GM15510 (cell line): ENCODE data around the gene EEF2K.

Experiments
- POLR2A ChIP-seq: IDR thresholded peaks from 3 replicates; pipeline ENCODE4 v1.6.1; 2011; ENCODE audit warnings: borderline replicate concordance; ENCODE audit not compliant: insufficient read length; ENCODE audit errors: extremely low read depth

Gene EEF2K

DNA sequence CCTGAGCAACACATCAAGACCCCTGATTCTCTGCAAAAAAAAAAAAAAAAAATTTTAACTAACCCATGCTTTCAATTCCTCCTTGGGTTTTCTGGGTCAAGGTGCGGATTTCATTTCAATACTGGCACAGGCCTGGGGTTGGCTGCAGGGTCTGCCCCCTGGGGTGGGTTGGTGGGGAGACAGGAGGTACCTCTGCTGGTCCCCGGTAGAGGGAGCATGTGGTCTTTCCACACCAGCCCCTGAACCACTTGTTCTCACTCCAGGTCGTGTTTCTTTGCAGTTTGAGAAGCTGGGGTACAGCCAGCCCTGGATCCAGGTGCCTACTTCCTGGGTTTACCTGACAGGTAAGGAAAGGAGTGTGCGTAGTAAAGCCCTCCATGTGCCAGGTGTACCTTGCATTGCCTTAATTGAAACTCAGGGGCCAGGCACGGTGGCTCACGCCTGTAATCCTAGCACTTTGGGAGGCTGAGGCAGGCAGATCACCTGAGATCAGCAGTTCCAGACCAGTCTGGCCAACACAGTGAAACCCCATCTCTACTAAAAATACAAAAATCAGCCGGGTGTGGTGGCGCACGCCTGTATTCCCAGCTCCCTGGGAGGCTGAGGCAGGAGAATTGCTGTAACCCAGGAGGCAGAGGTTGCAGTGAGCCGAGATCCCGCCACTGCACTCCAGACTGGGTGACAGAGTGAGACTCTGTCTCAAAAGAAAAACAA is 22.0 kb upstream of the EEF2K start:
- TF ChIP-seq POLR2A: no peak

DNA sequence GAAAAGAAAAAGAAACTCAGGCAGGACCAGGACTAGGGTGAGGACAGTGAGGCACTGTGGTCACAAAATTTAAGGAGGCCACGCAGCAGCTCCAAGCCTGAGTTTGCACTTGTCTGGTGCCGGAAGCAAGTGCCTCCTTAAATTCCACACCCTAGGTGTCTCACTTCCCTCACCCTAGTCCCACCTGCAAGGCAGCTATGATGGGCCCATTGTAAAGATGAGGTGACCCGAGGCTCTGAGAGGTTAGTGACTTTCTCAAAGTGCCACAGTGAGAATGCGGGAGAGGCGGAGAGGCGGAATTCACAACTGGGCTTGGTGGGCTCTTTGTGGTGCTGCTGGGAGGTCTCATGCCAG is 21.5 kb upstream of the EEF2K start:
- no peak for TF ChIP-seq POLR2A

DNA sequence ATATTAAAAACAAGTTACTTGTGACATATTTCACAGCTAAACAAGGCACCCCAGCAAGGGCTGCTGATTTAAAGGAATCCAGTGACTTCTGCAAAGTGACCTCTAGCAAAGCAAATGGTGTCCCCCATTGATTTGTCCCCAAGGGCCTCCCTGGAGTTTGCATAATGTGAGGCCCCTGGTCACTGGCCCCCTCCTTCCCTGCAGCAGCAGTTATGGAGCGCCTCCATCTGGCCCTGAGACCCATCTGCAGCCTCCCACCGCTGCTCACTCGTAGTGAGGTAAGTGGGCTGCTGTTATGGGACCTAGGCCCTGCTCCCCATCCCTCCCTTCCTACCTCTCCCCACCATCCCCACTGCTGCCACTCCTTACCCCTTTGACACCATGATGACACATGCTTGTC is 19.6 kb upstream of the EEF2K start:
- no peak for TF ChIP-seq POLR2A

DNA sequence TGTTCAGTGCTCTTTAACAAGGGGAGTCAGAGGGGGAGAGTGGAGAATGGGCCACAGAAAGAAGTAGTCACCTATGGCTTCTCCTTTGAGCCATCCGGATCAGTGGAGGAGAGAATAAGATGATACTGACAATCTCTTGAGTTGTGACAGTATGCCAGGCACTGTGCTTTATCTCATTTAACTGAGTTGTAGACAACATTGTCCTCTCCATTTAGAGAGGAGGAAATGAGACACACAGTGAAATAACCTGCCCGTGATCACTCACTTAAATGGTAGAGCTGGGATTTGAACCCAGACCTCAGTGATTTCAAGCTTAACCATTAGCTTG is 17.8 kb upstream of the EEF2K start:
- TF ChIP-seq POLR2A: no peak

DNA sequence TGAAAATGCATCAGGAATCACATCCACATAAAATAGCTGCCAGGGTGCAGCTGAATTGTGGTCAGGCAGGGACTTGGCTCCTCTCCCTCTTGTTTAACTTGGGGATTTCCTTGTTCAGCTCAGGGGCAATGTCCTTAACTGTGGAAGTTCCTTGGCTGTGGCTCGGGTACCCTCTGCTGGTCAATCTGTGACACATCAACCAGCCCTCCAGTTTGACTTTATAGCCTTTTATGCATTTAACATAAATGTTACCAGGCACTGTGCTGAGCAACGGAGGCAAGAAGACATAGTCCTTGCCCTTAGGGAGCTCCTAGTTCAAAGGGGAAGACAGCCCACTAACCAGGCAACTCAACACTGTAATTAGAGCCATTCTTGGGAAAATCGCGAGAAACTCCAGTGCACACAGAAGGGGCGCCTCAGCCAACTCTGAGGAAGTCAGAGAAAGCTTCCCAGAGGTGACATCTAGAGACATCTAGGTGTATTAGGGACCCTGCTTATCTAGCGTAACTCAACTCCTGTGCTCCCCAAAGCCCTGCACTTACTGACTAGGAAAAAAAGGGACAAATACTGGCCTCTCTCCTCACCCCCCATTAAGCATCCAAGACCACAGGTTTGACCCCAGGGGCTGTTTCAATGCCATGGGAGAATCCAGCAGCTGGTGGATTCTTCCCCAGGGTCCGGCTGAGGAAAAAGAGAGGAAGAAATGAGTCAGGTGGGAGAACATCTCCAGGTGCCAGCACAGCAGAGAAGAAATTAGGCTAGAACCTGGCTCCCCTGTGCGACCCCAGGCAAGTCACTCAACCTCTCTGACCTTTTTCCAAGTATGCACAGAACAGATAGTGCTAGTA is 17.3 kb upstream of the EEF2K start:
- no peak for TF ChIP-seq POLR2A

DNA sequence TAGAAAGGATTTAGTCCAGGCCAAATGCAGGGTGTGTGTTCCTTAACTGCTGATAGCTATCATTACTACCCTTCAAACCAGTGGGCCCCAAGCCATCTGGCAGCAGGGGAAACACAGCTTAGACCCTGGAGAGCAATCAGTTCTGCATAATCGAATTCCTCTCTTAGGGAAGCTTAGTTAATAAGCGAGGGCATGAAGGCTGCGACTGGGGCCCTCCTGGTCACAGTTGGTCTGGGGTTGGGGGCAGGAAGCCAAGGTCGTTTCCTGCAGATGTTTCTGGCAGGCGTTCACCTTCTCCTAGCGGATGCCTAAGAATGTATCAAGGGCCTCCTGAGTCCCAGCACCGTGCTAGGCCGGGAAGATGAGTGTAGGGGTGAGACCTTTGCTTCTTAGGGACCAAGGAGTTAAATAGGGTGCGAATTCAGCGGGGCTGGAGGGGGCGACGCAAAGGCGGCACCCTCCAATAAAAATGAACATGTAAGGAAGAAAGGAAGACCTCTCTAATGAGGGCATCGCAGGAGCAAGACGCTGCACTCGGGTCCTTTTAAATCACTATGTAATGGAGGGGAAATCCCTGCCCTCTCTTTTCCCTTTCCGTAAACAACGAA is 16.5 kb upstream of the EEF2K start:
- no peak for TF ChIP-seq POLR2A

DNA sequence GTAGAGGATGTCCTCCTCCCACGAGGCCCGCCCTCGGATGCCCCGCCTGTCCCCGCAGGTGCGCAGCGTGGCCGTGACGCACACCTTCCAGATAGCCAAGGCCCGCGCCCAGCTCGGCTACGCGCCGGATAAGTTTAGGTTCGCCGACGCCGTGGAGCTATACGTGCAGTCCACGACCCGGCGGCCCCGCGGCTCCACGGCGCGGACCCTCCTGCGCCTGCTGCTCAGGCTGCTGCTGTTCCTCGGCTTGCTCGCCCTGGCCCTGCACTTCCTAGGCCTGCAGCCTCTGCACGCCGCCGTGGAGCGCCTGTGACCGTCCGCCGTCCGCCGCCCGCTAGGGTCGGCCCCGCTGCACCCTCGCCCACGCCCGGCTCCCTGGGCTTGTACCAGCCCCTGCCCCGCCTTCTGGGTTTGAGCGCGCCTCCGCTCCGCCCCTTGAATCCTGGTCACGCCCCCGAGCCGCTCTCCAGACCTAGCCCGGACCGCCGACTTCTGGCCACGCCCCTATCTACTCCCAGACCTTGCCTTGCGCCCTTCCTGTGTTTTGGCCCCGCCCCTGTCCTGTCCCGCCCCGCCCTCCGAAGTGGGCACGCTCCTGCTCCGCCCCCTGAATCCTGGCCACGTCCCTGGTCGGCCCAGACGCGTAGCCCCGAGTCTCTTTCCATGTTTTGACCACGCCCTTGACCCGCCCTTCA is 15.8 kb upstream of the EEF2K start:
- peak; percentile 82 for TF ChIP-seq POLR2A

DNA sequence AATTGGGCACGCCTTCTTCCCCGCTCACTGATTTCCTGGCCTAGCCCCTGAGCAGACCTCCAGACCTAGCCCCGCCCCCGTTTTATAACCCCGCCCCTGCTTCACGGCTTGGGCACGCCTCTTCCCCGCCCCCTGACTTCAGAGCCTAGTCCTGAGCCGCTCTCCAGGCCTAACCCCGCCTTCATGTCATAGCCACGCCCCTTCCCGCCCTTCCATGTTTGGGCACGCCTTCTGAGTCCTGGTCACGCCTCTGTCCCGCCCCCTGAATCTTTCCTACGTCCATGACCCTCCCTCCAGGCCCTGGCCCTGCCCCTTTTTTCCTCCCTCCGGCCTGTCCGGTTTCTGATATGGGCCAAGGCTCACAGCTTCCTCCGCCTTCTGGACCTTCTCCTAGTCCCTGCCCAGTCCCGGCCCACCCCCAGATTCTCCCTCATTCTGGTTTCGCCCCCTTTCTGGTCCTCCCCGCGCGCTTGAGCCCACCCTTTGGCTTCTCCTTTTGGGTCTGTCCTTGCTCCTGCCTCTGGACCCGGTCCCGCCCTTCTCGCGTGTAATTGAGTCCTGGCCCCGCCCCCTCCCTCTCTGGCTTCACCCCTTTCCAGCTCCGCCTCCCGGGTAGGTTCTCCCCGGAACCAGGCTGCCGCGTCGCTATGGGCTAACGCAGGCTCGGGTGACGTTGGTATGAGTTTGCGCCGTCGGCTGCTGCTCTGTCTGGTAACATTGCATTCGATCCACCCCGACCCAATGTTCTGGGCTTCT is 15.1 kb upstream of the EEF2K start:
- peak; percentile 68 for TF ChIP-seq POLR2A

DNA sequence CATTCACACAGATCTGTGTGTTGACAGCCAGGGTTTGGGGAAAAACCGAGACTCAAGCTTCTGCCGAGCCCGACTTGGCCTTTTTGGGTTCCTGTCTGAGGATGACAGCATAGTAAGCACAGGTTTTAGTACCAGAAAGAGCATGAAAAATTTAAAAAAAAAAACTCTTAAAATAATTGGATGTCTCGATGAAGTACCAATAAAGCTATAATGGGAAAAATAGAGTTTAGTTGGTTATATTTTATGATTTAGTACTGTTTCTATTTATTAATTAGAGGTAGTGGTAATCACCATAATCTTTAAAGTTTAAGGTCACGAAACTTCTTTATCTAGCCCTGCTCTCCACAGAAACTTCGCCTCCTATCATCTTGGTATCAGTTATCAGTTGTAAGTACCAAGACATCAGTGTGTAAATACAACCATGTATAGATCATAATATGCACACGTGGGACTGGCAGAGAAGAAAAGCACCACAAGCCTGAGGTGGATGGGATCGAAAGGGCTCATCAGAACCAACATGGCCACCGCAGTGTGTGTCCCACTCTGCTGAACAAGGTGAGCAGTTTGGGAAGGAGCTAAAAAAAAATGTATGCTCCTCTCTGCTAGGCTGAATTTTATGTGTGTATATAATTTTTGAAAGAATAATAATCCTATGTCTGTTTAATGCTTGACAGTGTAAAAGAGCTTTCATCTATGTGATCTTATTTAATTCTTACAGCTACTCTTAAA is 14.4 kb upstream of the EEF2K start:
- TF ChIP-seq POLR2A: no peak

DNA sequence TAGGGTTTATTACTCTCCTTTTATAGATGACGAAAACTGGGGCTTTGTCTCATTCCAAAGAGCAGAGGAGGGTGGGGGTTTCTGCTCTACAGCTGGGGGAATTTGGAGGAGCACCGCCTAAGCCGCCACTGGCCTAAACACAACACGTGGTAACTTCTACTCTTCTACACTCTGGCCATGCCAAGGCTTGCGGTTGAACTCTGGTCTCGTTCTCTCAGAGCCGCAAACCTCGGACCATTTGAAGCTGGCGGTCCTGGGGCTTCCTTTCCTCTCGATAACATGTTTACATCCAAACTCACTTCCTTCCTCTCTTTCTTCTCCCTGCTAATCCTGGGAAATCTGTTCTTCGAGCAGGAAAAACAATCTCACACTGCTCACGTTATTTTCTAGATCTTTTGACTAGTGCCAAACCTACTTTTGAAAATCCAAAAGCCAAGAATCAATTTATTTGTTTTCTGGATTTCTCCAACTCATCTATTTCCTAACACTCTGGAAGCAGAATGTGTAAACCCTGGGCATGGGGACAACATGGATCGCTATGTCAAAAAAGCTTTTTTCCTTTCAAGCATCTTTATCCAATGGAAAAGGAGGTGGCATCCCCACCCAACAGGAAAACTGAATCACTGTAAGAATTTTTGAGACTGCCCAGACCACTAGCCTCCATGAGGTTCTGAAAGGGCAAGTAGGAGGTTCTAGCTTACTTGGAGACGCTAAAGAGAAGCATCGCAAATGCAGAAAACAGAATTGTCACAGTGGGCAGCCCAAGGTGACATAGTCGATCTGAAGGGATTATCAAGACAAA is 13.6 kb upstream of the EEF2K start:
- TF ChIP-seq POLR2A: peak; percentile 31

DNA sequence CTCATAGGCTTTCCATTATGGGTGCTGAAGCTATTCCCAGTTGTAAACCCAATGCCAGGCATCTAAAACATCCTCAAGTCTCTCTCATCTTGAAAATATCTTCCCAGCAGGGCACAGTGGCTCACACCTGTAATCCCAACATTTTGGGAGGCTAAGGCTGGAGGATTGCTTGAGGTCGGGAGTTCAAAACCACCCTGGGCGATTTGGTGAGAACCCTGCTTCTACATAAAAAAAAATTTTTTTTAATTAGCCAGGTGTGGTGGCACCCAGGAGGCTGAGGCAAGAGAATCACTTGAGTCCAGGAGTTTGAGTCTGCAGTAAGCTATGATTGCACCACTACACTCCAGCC is 13.0 kb upstream of the EEF2K start:
- TF ChIP-seq POLR2A: no peak

DNA sequence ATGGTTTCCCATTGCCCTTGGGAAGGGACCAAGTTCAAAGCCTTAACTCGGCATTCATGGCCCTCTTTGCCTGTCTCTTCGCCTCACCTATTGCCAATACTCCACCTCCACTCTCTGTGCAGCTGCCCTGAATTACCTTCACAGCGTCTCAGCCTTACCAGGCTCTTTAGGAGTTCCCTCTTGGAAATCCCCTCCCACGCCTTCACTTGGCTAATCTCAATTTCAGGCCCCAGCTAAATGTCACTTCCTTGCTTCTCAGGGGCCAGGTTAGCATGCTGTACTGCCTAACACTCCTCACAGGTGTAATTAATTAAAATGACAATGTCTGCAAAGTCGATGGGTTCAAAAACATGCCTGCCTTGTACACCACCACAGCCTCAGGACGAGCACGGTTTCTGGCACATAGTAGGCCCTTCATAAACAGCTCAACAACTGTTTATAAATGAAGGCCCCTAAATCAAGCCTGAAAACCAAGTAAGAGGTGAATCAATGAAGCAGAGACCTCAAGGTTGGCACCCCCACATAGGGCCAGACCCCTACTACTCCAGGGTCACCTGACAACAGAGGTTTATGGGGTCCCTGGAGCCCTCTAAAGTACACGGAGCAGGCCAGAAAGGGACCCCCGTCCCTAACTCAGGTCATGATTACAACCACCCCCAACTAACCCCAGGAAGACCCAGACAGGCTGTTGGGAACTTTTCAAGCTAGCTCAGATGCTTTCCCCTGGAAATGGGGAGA is 11.2 kb upstream of the EEF2K start:
- TF ChIP-seq POLR2A: no peak

DNA sequence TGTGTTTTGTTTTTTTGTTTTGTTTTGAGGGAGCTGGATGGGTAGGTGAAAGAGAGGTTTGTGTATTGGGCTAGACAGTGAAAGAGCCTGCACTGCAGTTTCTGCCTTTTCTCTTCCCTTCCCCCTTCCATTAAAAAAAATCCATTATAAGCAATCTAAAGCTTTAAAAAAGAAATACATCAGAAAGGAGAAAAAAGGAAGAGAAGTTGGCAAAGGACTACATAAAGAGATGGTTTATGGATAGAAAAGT is 10.7 kb upstream of the EEF2K start:
- no peak for TF ChIP-seq POLR2A

DNA sequence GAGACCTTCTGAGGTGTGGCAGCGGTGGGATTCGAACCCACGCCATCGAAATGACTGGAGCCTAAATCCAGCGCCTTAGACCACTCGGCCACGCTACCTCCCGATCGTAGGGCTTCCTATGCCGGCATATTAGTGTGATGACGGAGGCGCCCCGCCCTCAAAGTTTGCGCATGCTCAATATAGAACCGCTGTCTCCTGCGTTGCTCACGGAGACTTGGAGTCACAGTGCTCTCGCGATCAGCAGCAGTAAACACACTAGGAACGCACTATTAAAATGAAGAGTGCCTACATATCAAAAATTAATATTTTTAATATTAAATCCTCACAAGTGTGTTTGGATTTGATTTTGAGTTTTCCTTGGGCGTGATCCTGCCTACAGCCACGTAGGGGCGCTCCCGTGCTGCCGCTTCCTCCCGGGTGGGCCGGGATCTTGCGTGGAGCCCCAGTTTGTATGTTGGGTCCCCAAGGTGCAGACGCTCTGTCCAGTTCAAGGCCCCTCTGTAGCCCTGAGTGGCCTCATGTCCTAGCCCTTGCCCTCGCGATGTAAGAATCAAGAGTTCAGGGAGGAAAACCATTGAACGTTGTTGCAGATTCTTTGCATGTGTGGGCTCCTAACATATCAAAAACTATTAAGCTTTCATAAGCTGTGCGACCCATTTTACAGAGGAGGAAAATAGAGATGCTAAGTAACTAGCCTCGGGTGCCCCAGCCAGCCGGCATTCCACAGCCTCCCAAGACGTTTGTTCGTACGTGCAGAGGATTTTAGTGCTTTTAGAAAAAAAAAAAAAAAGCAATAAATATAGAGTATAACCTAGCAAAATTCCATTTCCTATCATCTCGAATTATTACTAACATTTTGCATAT is 10.2 kb upstream of the EEF2K start:
- TF ChIP-seq POLR2A: peak; percentile 46
